NCI-H2029 treated with DMSO at 0.1 percent for 48 hours (cell line): ENCODE results near the gene SCN4B.
A peak's percentile ranks its signal among the peaks of the same experiment; 100 is the strongest.

Experiments
- DNase-seq: peaks from one replicate; lab custom pipeline; 2025; lab: John Stamatoyannopoulos, UW

SCN4B gene

DNA sequence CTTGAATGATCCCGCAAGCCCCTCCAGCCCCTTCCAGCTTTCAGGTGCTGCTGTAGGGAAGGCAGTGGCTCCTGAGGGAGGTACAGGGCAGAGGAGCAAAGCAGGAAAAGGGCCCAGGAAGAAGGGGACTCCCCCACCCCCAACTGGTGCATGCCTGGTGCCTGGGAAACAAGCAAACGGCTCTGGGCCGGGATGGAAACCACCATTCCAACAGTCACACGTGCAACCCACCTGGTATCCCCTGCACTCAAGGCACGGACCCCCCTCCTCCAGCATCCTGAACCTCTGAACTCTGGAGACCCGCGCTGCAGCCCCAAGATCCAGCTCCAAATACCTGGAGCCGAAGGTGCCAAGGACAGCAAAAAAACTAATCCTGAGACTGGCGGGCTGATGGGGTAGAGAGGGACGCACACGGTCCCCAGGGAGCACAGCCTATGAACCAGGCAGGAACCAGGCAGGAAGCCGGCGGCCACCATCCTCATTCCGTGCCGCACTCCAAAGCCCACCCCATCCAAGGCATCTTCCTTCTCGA, 537 bp downstream of the SCN4B start:
- no peak for DNase-seq

DNA sequence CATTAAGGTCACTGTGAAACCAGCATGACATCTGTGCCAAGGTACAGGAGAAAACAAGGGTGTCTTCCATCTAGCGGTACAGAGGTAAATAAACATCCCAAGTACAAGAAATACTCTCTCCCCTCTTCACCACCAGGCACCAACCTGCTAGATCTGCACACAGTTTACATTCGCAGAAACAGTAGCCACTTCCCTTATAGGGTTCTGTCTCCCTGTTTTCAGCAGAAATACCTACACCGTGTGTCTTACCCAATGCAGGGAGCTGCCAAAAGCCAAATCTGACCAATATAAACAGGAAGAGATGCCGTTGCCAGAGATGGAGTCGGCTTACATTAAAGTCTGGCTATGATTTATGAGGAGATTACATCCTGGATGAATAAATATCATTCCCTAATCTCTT, 1.2 kb downstream of the SCN4B start:
- DNase-seq: peak; percentile 53

DNA sequence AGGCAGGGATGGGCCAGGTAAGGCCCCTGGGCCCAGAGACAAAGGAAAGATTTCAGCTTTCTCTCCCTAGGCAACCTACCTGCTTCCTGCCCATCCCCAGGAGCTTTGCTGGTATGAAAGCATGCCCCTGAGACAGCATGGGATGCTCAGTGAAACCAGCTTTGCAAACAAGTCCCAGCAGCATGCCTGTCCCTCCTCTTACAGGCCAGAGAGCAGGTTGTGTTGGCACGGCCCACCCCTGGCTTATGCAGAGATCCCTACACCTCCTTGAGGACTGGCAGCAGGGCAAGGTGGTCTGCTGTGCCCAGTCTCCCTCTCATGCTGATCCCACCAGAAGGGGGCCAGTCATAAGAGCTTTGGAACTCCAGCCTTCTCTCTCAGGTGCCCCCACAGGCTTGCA, 3.1 kb downstream of the SCN4B start:
- DNase-seq: no peak

DNA sequence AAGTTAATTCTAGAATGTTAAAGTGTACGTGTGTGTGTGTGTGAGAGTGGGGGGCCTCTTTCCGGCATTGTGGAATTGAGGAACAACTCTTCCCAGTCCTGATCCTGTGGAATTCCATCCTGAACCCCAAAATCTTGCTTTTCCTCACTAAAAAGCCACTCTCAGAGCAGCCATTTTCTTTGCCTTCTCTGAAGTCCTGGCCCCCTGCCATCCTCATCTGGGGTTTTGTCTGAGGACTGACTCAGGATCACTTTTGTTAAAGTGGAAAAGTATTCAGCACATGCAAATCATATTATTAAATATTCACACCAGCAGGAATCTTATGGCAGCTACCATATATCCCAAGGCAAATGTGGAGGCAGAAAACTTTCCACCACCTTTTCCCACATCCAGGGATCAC, 3.8 kb downstream of the SCN4B start:
- DNase-seq: no peak

DNA sequence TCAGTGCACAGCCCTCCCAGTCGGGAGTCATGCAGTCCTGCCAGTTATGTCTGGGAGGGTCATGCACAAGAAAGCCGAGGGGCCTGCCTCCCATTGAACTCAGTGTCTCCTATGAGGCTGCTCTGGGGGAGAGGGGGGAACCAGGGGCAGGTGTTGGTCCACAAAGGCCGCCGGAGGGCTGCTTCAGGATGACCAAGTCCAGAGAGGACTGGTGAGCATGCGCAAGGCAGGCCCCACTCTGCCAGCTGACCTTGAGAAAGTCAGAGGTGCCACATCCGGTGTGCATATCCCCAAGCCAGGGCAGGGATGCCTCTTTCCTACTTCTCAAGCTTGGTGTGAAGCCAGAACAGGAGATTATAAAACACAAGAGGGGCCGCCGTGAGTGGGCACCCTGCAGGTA, 4.4 kb downstream of the SCN4B start:
- no peak for DNase-seq

DNA sequence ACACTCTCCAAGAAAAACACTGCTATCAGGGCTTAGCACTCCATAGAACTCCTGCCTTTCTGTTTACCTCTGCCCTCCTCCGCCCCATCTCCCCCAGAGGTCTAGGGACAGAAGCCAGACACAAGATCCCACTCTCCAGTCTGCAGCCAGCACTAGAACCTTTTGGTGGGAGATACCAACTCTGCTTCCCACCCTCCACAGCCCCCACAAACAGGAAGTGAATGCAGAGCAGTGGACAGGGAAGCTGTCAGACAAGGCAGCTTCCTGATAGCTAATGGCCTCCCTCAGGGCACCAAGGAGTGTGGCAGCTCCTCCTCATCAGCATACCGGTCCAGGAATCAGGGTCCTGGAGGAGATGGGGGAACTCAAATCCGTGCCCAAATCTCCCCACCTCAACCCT, 5.1 kb downstream of the SCN4B start:
- no peak for DNase-seq

DNA sequence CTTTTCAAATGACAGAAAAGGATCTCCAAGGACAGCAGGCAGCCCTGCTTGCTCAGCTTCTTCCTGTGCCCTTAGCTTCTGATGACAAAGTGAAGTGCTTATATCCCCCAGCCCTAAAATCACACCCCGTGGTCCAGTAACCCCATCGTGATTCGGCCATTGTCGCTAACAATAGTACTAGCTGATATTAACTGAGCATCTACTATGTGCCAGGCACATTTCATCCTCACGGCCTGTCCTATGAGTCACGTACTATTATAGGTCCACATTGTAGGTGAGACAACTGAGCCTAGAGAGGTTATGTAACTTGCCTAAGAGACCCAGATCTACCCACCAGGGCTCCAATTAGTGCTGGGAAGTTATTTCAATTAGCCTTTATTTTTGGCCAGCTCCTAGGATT, 6.1 kb downstream of the SCN4B start:
- DNase-seq: no peak

DNA sequence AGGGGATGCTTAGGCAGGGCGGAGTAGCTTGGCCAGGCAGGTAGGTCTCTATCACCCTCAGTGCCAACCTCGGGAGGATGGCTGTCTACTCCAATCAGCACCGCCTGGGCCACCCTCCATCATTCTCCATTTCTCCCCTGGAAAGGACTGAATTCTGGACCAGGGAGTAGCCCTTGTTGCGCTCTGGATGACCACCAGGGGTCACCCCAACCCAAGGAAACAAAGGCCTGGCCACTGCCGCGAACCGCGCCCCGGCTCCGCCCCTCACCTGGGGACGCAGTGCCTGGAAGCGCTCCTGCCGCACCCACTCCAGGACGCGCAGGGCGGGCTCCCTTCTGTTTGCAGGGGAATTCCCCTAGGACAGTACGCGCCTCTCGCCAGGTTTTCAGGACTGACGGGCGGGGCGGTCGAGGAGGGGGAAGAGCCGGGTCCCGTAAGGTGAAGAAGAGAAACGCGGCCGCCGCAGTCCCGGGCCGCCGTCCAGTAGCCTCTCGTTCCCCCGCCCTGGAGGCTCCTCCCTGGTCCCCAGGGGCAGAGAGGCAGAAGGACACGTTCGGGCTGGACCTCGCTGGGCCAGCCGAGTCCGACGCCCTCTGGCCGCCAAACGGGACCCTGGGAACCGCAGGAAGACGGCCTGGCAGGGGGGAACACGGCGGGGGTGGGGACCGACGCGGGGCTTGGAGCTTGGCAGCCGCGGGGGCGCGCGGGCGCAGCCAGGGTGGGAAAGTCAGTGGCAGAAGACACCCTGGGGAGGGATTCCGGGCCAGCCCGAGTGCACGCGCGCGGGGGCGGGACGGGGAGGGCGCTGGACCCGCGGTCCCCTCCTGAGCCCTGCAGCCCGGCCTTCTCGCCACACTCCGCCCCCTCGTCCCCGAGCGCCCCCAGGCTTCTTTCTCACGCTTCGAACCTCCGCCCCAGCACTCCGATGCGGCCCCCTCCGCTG, 7.1 kb downstream of the SCN4B start:
- peak; percentile 64 for DNase-seq

DNA sequence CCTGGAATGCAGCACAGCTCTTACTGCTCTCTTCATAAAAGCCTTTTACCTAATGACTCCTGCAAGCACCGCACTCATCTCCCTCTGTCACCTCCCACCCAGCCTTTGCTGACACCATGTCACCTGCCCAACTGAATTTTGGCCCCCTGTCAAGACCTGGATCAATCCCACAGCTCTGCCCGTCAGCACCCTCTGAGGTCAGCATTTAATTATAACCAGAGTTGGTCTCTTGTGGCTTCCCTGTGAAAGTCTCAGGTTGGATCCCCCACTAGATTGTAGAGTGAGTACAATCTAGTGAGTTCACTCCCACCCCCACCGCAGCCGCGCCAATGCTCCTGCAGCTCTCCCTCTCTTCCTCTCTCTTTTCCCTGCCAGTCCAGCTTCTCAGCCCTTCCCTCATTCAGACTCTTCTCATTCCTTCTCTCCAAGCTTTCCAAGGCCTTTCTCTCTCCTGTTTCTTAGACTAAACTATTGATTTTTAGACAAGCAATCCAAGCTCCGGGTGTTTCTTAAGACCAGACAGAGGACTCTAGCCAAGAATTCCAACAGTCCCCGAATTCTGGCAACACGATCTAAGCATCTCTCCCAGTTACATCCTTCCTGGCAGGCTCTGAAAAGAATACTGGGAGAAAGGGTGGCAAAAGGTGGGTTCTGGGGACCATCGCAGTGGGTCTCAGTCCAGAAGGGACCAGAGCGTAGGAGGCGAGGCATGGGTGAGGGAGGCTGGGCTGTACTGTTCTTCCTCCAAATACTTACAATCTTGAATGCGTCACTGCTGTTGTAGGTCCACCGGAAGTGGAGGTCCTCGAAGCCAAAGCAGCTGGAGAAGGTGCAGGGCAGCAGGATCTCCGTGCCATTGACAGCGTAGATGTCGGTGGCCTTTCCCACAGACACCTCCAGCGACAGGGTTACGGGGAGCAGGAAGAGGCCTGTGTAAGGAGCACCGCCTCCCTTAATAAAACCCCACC, 8.0 kb downstream of the SCN4B start:
- no peak for DNase-seq

DNA sequence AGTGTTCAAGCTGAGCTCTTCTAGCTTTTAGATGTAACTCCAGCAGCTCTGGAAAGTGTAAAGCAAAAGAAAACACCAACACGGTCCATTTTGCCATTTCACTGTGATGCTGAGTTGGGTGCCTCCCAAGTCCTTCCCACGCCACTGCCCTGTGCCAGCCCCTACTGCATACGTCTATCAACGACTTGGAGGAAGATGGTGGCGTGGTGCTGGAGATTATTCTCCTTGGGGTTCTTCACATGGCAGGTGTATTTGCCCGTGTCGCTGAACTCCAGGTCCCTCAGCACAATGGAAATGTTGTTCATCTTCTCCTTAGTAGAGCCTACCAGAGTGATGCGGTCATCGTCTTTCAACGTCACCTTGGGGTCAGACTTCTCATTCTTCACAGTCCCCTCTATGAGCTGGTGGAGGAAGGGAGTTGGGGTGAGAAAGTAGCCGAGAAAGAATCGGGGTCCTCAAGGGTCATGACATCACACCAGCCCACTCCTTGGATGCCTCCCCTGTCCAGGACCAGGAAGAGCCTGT, 8.9 kb downstream of the SCN4B start:
- no peak for DNase-seq

DNA sequence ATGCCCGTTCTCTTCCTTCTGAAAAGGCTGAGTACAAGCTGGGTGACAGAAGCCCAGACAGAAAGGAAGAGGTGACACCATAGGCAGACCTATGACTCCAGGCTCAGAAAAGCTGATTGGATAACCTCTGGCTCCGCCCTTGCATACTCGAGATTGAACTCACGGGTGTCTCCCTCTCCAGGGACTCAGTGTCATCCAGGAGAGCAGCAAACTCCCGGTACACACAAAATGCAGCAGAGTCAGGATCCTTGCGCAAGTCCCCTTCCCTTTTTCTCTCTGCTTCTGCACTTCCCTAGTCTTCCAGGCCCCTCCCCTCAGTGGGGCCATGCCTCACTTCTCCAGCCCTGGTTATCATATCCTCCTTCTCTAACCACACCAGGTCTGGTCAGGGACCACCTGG, 9.8 kb downstream of the SCN4B start:
- DNase-seq: peak; percentile 4

DNA sequence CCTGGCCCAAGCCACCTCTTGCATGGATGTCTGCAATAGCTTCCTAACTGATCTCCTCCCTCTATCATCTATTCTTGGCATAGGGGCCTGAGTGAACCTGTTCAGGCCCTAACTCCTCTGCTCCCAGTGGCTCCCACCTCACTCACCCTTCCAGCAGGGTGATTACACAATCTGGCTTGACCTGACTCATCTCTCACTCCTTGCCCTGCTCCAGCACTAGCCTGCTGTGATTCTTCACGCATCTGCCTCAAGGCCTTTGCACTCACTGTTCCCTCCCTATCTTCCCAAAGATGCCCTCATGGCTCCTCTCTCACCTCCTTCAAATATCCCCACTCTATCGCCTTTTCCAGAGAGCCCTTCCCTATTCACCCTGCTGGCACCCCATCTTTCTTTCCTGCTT, 10.5 kb downstream of the SCN4B start:
- DNase-seq: no peak

DNA sequence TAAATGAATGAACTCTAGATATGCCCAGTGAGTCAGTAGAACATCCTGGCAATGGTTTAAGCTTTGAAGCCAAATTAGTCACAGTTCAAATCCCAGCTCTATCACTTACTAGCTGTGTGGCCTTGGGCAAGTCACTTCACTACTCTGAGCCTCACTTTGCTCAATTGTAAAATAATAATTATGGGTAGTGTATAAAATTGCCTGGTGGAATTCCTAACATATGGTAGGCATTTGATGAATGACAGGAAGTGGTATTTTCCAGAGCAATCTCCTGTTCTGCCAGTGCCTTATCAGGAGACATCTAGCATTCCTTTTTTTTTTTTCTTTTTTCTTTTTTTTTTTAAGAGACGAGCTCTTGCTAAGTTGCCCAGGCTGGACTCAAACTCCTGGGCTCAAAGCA, 13.0 kb downstream of the SCN4B start:
- no peak for DNase-seq

DNA sequence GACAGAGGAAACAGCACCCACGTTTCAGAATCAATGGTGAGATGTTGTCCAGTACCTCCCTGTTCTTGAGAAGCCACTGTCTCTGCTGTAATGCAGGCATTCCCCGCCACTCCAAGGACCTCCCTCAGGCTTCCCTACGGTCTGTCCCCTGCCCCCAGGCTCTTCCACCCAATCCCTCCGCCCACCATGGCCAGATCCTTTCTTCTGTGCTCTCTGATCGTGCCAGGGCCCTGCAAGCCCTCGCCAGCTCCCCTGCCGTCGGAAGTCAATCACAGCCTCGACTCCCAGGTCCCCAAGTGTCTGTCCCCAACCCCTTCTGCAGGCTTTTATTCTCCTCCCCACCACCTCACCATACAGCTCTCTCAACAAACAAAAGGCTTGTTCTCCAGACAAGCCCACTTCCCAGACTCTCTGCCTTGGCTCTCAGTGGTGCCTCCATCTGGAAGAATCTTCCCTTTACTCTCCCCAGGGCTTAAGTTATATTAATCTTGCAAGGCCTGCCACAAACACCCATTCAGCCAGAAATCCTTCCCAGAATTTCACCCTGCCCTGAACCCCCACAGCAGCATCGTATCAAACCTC, 13.7 kb downstream of the SCN4B start:
- DNase-seq: no peak

DNA sequence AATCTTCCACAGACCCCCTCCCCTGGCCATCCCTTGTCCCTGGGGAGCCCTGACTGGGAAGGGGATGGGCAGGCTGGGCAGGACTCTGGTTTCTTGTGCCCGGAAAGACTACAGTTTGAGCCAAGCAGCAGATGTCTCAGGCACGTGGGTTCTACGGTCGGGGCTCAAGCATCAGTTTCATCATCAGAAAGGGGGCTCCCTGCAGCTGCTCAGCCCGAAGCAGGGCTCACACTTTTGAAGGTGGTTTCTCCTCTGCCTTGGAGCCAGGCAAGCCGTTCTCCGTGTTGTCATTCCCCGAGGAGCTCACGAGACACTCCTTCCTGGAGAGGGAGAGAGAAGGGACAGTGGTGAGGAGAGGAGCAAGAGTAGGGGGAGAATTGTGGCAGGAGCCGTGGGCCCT, 15.8 kb downstream of the SCN4B start:
- DNase-seq: no peak

DNA sequence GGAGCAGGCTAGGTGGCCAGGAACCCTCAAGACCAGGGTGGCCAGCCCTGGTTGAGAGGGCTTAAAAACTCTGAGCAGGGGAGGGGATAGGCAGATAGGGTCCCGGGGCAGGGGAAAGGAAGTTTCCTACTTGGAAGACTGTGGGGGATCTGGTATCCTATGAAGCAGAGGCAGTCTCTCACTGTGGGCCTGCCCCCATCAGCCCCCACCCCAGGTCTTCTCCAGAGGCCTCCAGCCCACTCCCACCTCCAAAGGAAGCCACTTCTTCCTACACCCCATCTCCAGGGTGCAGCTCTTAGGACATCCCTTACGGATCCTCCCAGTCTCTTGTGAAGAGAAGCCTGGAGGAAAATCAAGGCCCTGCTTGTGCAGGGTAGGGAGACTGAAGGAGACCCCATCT, 16.3 kb downstream of the SCN4B start:
- no peak for DNase-seq

DNA sequence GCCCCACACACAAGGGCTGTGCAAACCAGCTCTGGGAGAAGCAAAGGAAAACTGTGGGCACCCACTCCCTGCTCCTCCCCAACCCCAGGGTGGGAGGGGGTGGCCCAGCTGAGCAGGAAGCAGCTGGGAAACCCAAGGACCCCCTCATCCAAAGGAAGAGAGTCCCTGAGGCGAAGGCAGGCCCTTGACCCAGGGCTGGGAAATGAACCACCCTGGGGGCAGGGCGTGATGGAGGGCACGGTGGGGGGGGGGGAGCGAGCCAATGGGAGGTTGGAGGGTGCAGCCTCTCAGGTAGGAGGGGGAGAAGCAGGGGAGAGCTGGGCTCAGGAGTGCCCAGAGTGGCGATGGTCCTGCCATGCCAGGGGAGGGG, 16.8 kb downstream of the SCN4B start:
- DNase-seq: no peak

DNA sequence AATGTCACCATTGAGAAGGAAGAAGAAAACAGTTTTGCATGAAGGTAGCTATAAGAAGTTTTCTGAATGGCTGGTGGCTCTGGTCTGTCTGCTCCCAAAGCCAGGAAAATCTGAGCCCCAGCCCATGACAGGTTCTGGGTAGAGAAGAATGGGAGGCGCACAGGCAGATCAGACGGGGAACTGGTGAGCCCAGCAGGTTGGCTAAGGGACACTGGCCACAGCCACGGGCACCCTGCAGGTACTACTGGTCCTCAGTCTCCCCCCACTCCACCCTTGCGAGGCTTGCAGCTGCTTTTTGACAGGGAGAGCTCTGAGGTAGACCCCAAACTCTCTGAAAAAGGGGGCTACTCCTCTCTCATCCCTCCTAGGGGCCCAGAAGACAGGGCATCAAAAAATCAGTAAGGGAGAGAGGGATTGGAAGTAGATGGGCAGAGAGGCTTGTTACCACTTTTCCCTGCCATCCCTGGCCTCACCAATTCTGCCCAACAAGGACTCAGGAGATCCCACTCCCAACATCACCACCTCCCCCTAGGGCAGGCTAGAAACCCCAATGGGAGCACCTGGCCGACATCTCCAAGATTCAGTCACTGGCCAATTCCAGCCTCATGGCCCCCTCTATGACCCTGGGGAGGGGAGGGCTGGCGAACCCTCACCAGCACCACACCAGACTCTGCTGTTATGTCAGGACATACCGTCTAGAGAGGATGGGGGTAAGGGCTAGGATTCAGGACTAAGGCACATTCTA, 17.4 kb downstream of the SCN4B start:
- no peak for DNase-seq

DNA sequence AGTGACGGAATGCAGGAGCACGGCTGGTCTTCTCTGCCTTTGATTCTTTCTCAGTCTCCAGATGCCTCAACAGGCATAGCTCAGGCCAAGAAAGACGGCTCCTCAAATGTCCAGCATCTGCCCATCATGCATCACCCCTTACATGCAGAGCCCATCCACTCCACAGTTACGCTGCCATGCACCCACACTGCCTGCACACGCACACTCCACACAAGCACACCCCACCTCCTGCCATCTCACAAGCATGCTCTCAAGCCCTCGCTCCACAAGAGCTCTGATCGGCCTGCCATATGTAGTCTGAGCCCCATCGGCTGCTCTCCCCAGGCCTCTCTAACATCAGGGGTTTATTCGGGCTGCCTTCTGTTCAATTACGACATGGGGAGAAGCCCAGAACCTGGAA, 18.8 kb downstream of the SCN4B start:
- DNase-seq: no peak

DNA sequence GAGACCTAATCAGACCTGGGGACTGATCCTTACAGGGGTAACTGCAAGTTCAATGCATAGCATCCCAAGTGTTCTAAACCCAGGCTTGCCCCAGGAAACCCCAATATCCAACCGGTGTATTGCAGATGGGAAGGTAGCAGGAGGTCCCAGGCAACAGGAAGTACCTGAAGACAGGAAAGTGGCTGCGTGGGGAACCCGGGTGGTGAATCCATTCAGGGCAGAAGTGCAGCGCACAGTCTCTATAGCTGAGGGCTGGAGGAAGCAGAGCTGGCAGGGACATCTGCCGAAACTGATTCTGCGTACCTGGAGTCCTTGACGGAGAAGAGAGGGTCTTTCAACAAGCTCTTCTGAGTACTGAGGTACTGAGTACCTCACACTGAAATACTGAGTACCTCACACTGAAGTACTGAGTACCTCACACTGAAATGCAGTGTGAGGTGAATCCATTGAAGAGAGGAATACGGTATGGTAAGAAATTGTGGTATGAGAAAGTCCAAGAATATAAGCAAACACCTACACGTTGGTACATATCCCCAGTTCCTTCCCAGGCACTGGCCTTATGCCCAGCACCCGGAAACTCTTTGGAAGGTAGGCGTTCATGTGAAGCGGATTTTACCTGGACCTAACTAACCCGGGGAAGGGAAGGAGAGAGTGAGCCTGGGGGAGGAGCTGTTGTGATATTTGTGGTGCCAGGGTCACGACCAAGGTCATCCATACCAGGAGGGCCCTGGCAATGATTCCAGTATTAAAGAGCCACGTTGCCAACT, 20.1 kb downstream of the SCN4B start:
- no peak for DNase-seq
